NCI-H146 (cell line): Measurements from ENCODE around the gene ABR.

Experiments
- DNase-seq: peaks from one replicate; lab custom pipeline; 2025; lab: John Stamatoyannopoulos, UW

The ABR gene

GRCh38 chr17:1179818-1180742 is at the start of gene ABR:
Gene ABR (minus strand): TSS chr17:1179981. CDS start chr17:1179727, 254 bp downstream.
- DNase-seq: peak; percentile 15

- DNase-seq: peak; percentile 26
Observed at GRCh38 chr17:1229349-1229899, 49.6 kb upstream of the ABR start.

GRCh38 chr17:1228781-1229348 is 49.1 kb upstream of the ABR start:
- no peak for DNase-seq

GRCh38 chr17:1227917-1228780 is 48.4 kb upstream of the ABR start:
- DNase-seq: no peak

GRCh38 chr17:1227365-1227764 is 47.6 kb upstream of the ABR start:
- no peak for DNase-seq

GRCh38 chr17:1226308-1226707 is 46.5 kb upstream of the ABR start:
- no peak for DNase-seq

GRCh38 chr17:1224330-1224729 is 44.5 kb upstream of the ABR start:
- DNase-seq: no peak

GRCh38 chr17:1223662-1224061 is 43.9 kb upstream of the ABR start:
- no peak for DNase-seq

- DNase-seq: no peak
Observed at GRCh38 chr17:1222321-1222720, 42.5 kb upstream of the ABR start.

GRCh38 chr17:1221209-1221608 is 41.4 kb upstream of the ABR start:
- no peak for DNase-seq

GRCh38 chr17:1220346-1220745 is 40.6 kb upstream of the ABR start:
- no peak for DNase-seq

GRCh38 chr17:1217089-1217385 is 37.3 kb upstream of the ABR start:
- no peak for DNase-seq

- DNase-seq: no peak
Observed at GRCh38 chr17:1216217-1217088, 36.7 kb upstream of the ABR start.

- DNase-seq: no peak
Observed at GRCh38 chr17:1212946-1213345, 33.2 kb upstream of the ABR start.

GRCh38 chr17:1211287-1211686 is 31.5 kb upstream of the ABR start:
- peak; percentile 71 for DNase-seq

GRCh38 chr17:1208966-1209365 is 29.2 kb upstream of the ABR start:
- DNase-seq: no peak

- no peak for DNase-seq
Observed at GRCh38 chr17:1206026-1206777, 26.4 kb upstream of the ABR start.

GRCh38 chr17:1203967-1204291 is 24.1 kb upstream of the ABR start:
- DNase-seq: no peak

- peak; percentile 48 for DNase-seq
Observed at GRCh38 chr17:1203111-1203966, 23.6 kb upstream of the ABR start.

GRCh38 chr17:1202291-1202690 is 22.5 kb upstream of the ABR start:
- no peak for DNase-seq
